ENCODE measurements around the gene BORCS8.
"Not testable (repeated sequence)": the region's sequence is repeated elsewhere in the genome, so short reads cannot be mapped to it uniquely, and the experiment has no call there.

Gene BORCS8

DNA sequence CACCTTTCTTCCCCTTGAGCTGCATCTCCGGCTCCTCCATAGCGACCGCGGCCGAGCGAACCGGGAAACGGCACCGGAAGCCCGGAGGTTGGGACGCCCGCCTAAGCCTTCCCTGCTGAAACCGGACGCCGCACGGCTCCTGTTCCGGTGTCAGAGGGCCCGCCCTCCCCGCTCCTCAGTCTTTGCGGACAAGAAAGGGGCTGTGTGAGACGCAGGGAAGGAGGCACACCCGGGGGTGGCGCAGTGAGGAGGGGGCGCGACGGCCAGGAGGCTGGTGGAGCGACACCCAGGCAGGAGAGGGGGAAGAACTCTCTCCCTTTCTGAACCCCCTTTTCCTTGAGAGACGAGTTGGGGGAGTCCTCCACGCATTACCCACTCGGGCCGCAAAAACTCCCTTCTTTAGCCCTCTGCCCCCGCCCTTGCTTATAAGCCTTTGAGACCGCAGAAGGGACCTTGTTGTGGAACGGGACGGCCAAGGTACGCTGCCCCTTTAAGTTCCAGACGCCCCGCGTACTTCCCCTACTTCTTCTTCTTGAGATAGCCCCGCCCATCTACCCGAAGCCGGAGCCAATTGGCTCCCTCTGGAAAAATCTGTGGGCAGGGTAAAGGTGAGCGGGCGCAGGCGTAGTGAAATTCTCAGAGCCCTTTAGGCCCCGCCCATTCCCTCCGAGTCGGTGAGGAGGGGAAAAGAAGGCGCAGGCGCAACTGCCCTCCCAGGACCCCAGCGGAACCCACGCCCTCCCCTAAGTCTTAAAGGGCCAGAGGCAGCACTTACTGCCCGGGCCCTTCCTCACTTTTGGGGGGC, at the start of gene BORCS8, which contains the start of gene RFXANK:
TSS of gene BORCS8 (minus strand) at position 75 of the 805 bp plus-strand sequence. CDS start at position 40, 35 bp downstream.
TSS of gene RFXANK (plus strand) at position 181 of the 805 bp plus-strand sequence. CDS start 1,689 bp downstream, outside the sequence.
- DNase-seq = peak; percentile 97 to 98

- no peak for DNase-seq
Measured at GRCh38 chr19:19240476-19240875, 48.5 kb upstream of the BORCS8 start.

GRCh38 chr19:19239675-19240074, 47.7 kb upstream of the BORCS8 start:
- no peak for DNase-seq

GRCh38 chr19:19238126-19238894, 46.4 kb upstream of the BORCS8 start:
- no peak for DNase-seq

- no peak for DNase-seq
Measured at GRCh38 chr19:19236173-19236572, 44.2 kb upstream of the BORCS8 start.

GRCh38 chr19:19234220-19234816, 42.4 kb upstream of the BORCS8 start:
- no peak for DNase-seq

DNA sequence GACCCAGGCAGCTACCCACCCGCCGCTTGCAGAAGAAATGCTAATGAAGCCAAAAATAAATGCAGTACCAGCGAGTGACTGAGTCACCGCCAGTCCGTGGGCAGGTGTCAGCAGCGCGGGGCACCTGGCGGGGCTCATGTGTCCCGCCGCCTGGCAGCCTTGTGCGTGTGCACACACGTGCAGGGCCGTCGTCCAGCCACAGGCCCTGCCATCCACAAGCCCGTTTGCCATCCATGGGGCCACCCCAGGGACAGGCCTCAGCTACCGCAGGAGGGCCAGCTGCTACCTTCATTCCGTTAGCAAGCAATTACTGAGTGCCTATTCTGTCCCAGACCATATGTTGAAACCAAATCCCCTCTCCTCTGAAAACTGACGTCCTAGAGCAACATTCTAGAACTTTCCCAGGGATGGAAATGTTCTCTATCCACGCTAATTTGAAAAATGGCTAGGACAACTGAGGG, 40.3 kb upstream of the BORCS8 start:
- no peak for DNase-seq

DNA sequence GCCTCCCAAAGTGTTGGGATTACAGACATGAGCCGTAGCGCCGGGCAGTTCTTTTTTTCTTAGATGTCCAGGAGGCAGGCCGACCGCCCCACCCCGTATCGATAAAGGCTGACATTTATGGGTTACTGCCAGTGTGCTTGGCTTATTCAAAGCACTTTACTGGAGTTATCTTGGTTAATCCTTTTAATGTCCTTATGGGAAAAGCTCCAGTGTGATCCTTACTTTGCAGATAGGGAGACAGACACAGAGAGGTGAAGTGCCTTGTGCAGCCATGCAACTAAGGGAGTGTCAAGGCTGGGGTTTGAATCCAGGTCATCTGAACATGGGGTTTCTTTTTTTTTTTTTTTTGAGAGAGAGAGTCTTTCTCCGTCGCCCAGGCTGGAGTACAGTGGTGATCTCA, 39.0 kb upstream of the BORCS8 start:
- no peak for DNase-seq

DNA sequence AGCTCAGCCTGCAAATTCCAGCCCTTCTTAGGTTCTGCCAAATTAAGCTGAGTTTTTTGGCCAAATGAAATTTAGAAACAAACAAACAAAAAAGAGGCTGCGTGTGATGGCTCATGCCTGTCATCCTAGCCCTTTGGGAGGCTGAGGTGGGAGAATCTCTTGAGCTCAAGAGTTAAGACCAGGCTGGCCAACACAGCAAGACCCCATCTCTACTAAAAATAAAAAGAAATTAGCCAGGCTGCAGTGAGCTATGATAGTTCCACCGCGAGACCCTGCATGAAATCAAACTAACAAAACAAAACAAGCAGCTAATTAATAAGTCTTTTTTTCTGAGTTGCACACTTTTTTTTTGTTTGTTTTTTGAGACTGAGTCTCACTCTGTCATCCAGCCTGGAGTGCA, 37.7 kb upstream of the BORCS8 start:
- no peak for DNase-seq

DNA sequence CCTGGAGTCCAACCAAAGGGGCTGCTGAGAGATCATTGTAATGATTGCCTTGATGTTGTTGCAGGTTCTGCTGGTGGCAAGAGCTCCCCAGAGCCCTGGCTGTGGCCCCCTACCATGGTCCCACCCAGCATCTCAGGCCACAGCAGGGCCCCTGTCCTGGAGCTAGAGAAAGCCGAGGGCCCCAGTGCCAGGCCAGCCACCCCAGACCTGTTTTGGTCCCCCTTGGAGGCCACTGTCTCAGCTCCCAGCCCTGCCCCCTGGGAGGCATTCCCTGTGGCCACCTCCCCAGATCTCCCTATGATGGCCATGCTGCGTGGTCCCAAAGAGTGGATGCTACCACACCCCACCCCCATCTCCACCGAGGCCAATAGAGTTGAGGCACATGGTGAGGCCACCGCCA, 35.3 kb upstream of the BORCS8 start:
- DNase-seq = no peak

- DNase-seq = no peak
Measured at GRCh38 chr19:19226663-19227062, 34.7 kb upstream of the BORCS8 start.

- no peak for DNase-seq
Measured at GRCh38 chr19:19226204-19226603, 34.3 kb upstream of the BORCS8 start.

GRCh38 chr19:19224852-19225494, 33.0 kb upstream of the BORCS8 start:
- DNase-seq = peak; percentile 40 to 54

GRCh38 chr19:19224150-19224851, 32.3 kb upstream of the BORCS8 start:
- DNase-seq = no peak

DNA sequence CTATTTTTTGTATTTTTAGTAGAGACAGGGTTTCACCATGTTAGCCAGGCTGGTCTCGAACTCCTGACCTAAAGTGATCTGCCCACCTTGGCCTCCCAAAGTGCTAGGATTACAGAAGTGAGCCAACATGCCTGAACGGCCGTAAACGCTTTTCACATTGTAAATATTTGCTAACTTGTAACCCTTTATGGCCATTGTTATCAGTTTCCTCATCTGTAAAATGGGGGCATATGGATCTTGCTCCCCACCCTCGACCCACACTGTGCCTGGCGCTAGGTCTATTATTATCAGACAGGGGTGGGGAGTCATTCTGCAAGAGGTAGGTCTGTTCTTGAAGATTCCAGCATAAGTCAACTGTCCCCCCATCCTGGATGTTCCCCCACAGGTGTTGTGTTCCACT, 31.7 kb upstream of the BORCS8 start:
- no peak for DNase-seq

DNA sequence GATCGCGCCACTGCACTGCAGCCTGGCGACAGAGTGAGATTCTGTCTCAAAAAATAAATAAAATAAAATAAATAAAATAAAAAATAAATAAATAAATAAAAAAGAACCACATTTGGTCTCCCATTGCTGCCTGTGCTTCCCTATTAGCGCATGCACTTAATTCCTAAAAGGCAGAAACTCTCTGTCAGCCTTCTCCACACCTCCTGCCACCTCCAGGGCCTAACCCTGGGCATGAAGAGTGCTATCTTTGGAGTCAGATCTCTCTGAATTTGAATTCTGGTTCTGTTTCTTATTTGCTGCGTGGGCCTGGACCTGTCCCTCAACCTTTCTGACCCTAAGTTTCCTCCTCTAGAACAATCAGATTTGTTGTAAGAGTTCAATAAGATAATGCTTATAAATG, 31.1 kb upstream of the BORCS8 start:
- no peak for DNase-seq

- DNase-seq = not testable (repeated sequence)
Measured at GRCh38 chr19:19221000-19221399, 29.0 kb upstream of the BORCS8 start.

DNA sequence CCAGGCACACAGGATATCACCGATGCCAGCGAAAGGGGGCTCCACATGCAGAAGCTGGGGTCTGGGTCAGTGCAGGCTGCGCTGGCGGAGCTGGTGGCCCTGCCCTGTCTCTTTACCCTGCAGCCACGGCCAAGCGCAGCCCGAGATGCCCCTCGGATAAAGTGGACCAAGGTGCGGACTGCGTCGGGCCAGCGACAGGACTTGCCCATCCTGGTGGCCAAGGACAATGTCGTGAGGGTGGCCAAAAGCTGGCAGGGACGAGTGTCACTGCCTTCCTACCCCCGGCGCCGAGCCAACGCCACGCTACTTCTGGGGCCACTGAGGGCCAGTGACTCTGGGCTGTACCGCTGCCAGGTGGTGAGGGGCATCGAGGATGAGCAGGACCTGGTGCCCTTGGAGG, 27.0 kb upstream of the BORCS8 start:
- DNase-seq = no peak

DNA sequence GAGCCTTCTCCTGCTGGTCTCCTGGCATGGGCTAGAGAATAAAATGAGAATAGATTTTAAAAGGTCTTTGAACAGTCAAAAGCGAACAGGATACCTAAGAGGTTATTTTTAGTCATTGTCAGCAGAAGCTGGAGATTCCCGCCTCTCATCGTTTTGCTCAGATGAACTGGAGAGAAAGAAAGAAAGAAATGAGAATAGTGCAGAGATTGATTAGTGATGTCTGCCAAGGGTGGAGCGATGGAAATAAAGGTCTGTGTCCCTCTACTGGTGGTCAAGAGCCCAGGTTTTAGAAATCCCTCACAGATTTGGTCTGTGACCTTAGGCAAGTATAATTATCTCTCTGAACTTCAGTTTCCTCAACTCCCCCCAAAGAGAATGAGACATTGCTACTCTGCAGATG, 25.1 kb upstream of the BORCS8 start:
- no peak for DNase-seq

DNA sequence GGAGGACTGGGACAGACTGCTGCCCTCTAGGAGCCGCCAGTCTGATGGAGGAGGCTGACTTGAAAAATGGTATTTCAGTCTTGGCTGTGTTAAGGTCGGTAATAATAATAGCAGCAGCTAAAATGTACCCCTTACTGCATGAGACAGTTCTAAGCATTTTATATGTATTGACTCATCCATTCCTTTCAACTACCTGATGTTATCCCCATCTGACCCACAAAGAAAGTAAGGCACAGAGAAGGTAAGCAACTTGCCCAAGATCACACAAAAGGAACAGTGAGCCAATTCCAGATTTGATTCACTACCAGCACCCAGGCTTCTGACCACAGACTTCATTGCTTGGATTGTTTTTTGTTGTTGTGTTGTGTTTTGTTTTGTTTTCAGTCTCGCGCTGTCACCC, 23.8 kb upstream of the BORCS8 start:
- no peak for DNase-seq

DNA sequence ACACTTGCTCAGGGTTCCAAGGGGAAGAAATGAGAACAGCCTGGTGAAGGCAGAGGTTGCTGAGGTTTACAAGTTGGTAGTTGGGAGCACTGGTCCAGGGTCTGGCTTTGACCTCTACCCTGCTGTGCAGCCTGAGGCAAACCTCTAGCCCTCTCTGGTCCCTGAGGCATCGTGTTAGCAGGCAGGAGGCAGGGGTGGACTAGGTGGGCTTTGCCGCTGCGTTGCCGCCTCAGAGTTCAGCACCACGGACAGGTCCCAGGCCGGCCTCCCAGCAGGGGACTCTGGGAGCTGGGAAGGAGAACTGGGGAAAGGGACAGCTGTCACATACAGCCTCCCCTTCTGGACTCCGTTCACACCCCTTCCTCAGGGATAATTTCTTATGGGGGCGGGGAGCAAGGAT, 22.9 kb upstream of the BORCS8 start:
- DNase-seq = no peak

DNA sequence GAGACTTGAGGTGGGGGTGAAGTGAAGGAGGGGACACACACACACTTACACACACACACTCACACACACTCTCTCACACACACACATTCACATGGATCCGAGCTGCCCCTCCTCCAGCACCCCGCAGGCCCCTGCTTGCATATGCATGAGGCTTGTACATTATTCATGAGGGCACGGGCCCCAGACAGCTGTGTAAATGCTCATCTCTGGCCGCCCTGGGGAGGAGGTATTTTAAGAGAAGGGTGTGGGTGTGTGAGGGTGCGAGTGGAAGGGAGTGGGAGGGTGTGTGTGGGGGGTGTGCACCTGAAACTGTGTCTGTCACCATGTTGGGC, 22.2 kb upstream of the BORCS8 start:
- DNase-seq = no peak
